ENCODE measurements around the gene CLDN25. TPM values are rescaled to one million over a fixed set of nuclear protein-coding genes. Genes with fewer than 3 reads are reported as not detected.
"Not testable (repeated sequence)": the region's sequence is repeated elsewhere in the genome, so short reads cannot be mapped to it uniquely, and the experiment has no call there.

Gene CLDN25
- polyA plus RNA-seq, 3 donors, result not detected

- Mint-ChIP-seq H3K27ac (no peak overlapping the region), H3K9me3 (peaks cover 0 to 1% (median 0%) of the 10 kb centered on the region in 7 donors), H3K27me3 (ENCODE audit: low read depth in 3 of 3) (no peaks in the 10 kb centered on the region), H3K36me3 (peaks cover 52 to 74% of the 10 kb centered on the region in 2 donors), H3K4me1 (no peaks in the 10 kb centered on the region), H3K4me3 (no peak overlapping the region)
- Histone ChIP-seq H4K20me1 (ENCODE audit: insufficient read depth, low read length) (no peaks in the 10 kb centered on the region), H2AFZ (ENCODE audit: insufficient read depth, low read depth, low read length, poor library complexity, severe bottlenecking) (no peak overlapping the region), H3K27ac (ENCODE audit: low read depth in 1 of 2, low read length in 2 of 2) (no peak overlapping the region), H3K4me1 (ENCODE audit: control insufficient read depth in 1 of 2, insufficient read depth in 2 of 2, low read length in 2 of 2) (no peaks in the 10 kb centered on the region), H3K9ac (ENCODE audit: insufficient read depth, low read length, poor library complexity, severe bottlenecking) (no peak overlapping the region), H3K79me2 (ENCODE audit: insufficient read depth, low read length) (no peaks in the 10 kb centered on the region), H3K9me3 (replicated peaks in 1 of 2; ENCODE audit: control insufficient read depth in 1 of 2, insufficient read depth in 1 of 2, low read length in 2 of 2) (no peaks in the 10 kb centered on the region), H3K4me3 (replicated peaks in 1 of 3; ENCODE audit: low read depth in 2 of 3, low read length in 3 of 3) (no peak overlapping the region), H3K36me3 (replicated peaks in 1 of 2; ENCODE audit: control insufficient read depth in 1 of 2, insufficient read depth in 2 of 2, low read length in 2 of 2) (peaks cover 49 to 83% of the 10 kb centered on the region in 2 donors), H3K27me3 (ENCODE audit: control insufficient read depth in 2 of 2, insufficient read depth in 2 of 2, low read length in 2 of 2) (no peaks in the 10 kb centered on the region), H3K4me2 (replicated peaks; ENCODE audit: extremely low read depth, low read length, poor library complexity, severe bottlenecking) (no peak overlapping the region)
- TF ChIP-seq, protein P1, sequence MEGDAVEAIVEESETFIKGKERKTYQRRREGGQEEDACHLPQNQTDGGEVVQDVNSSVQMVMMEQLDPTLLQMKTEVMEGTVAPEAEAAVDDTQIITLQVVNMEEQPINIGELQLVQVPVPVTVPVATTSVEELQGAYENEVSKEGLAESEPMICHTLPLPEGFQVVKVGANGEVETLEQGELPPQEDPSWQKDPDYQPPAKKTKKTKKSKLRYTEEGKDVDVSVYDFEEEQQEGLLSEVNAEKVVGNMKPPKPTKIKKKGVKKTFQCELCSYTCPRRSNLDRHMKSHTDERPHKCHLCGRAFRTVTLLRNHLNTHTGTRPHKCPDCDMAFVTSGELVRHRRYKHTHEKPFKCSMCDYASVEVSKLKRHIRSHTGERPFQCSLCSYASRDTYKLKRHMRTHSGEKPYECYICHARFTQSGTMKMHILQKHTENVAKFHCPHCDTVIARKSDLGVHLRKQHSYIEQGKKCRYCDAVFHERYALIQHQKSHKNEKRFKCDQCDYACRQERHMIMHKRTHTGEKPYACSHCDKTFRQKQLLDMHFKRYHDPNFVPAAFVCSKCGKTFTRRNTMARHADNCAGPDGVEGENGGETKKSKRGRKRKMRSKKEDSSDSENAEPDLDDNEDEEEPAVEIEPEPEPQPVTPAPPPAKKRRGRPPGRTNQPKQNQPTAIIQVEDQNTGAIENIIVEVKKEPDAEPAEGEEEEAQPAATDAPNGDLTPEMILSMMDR (IDR thresholded peaks at IDR 0.05), result no peak
- no CpG with 5 or more reads among the region's 3 CpGs for WGBS (ENCODE audit: insufficient coverage)
- intact Hi-C loops (cut with micrococcal nuclease), result no loop called here
- DNase-seq, result no peak
These were observed 26.7 kb upstream of the CLDN25 start for GRCh38 chr11:113752932-113753331.

DNA sequence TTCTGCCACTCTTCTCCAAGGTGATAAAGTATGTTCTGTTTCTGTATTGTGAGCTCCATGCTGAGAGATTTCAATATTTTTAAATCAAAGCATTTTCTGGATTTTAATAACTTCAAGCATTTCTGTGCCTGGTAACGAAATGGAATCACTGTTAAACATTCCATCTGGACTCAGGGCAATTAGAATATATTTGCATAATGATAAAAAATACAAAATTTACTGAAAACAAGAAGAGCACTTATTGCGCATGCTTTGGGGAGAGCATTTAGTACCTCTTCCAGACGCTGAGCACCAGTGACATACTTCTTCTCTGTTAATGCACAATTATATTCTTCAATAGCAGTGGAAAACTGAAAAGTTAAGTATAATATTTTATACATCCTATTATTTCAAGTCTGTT lies 19.4 kb upstream of the CLDN25 start:
- no CpG with 5 or more reads among the region's 3 CpGs for WGBS (ENCODE audit: insufficient coverage)
- Mint-ChIP-seq H3K9me3 (no peaks in the 10 kb centered on the region), H3K4me3 (no peak overlapping the region), H3K27ac (no peak overlapping the region), H3K36me3 (peaks cover 68 to 77% of the 10 kb centered on the region in 2 donors), H3K4me1 (no peaks in the 10 kb centered on the region), H3K27me3 (ENCODE audit: low read depth in 3 of 3) (no peaks in the 10 kb centered on the region)
- no peak overlapping the region for H3K4me2 ChIP-seq (replicated peaks; ENCODE audit: extremely low read depth, low read length, poor library complexity, severe bottlenecking)
- peaks cover 2% of the 10 kb centered on the region for H3K79me2 ChIP-seq (ENCODE audit: insufficient read depth, low read length)
- no peaks in the 10 kb centered on the region for H3K4me1 ChIP-seq (ENCODE audit: control insufficient read depth in 1 of 2, insufficient read depth in 2 of 2, low read length in 2 of 2)
- H2AFZ ChIP-seq (ENCODE audit: insufficient read depth, low read depth, low read length, poor library complexity, severe bottlenecking), result no peak overlapping the region
- H3K27me3 ChIP-seq (ENCODE audit: control insufficient read depth in 2 of 2, insufficient read depth in 2 of 2, low read length in 2 of 2), result no peaks in the 10 kb centered on the region
- no peaks in the 10 kb centered on the region for H4K20me1 ChIP-seq (ENCODE audit: insufficient read depth, low read length)
- no peak overlapping the region for H3K27ac ChIP-seq (ENCODE audit: low read depth in 1 of 2, low read length in 2 of 2)
- no peaks in the 10 kb centered on the region for H3K9me3 ChIP-seq (replicated peaks in 1 of 2; ENCODE audit: control insufficient read depth in 1 of 2, insufficient read depth in 1 of 2, low read length in 2 of 2)
- no peak overlapping the region for H3K9ac ChIP-seq (ENCODE audit: insufficient read depth, low read length, poor library complexity, severe bottlenecking)
- intact Hi-C loops (cut with micrococcal nuclease), result no loop called here
- H3K36me3 ChIP-seq (replicated peaks in 1 of 2; ENCODE audit: control insufficient read depth in 1 of 2, insufficient read depth in 2 of 2, low read length in 2 of 2), result peaks cover 53 to 83% of the 10 kb centered on the region in 2 donors
- TF ChIP-seq, protein P1 (IDR thresholded peaks at IDR 0.05), result no peak
- DNase-seq, result no peak
- no peak overlapping the region for H3K4me3 ChIP-seq (replicated peaks in 1 of 3; ENCODE audit: low read depth in 2 of 3, low read length in 3 of 3)

GRCh38 chr11:113763040-113763439 lies 16.6 kb upstream of the CLDN25 start:
- H3K4me1 ChIP-seq (ENCODE audit: control insufficient read depth in 1 of 2, insufficient read depth in 2 of 2, low read length in 2 of 2); H3K27ac ChIP-seq (ENCODE audit: low read depth in 1 of 2, low read length in 2 of 2); intact Hi-C loops (cut with micrococcal nuclease); H4K20me1 ChIP-seq (ENCODE audit: insufficient read depth, low read length); DNase-seq; H3K4me1 Mint-ChIP-seq; H3K9ac ChIP-seq (ENCODE audit: insufficient read depth, low read length, poor library complexity, severe bottlenecking); H3K9me3 Mint-ChIP-seq; H2AFZ ChIP-seq (ENCODE audit: insufficient read depth, low read depth, low read length, poor library complexity, severe bottlenecking); H3K27me3 Mint-ChIP-seq (ENCODE audit: low read depth in 3 of 3); H3K4me2 ChIP-seq (replicated peaks; ENCODE audit: extremely low read depth, low read length, poor library complexity, severe bottlenecking); H3K27ac Mint-ChIP-seq; H3K4me3 ChIP-seq (replicated peaks in 1 of 3; ENCODE audit: low read depth in 2 of 3, low read length in 3 of 3); H3K4me3 Mint-ChIP-seq; H3K27me3 ChIP-seq (ENCODE audit: control insufficient read depth in 2 of 2, insufficient read depth in 2 of 2, low read length in 2 of 2); H3K9me3 ChIP-seq (replicated peaks in 1 of 2; ENCODE audit: control insufficient read depth in 1 of 2, insufficient read depth in 1 of 2, low read length in 2 of 2): not testable (repeated sequence)
- WGBS (ENCODE audit: insufficient coverage), result no CpG with 5 or more reads among the region's 2 CpGs
- peaks cover 64 to 74% of the 10 kb centered on the region in 2 donors for H3K36me3 Mint-ChIP-seq
- peaks cover 38 to 78% of the 10 kb centered on the region in 2 donors for H3K36me3 ChIP-seq (replicated peaks in 1 of 2; ENCODE audit: control insufficient read depth in 1 of 2, insufficient read depth in 2 of 2, low read length in 2 of 2)
- peaks cover 23% of the 10 kb centered on the region for H3K79me2 ChIP-seq (ENCODE audit: insufficient read depth, low read length)
